SK-N-MC (cell line): Measurements from ENCODE around the gene PTPRG.

ENCODE experiments used
- DNase-seq: peaks from one replicate; pipeline ENCODE4 v3.0.0-alpha.2; 2011; ENCODE audit warnings: low read depth, low spot score
- H3K27ac ChIP-seq: fragments of 200-600 bp; sonication (generic); 2 replicates; pipeline ENCODE4 v1.5.1; 2016; ENCODE audit warnings: mixed run types
- H3K36me3 ChIP-seq: fragments of 200-600 bp; sonication (generic); 2 replicates; pipeline ENCODE4 v1.6.1; 2017; ENCODE audit warnings: antibody characterized with exemption, low read length, mixed read lengths; ENCODE audit not compliant: insufficient read depth
- H3K4me3 ChIP-seq: fragments of 200-600 bp; sonication (generic); 2 replicates; pipeline ENCODE4 v1.5.1; 2016
- H3K9ac ChIP-seq: fragments of 200-600 bp; sonication (generic); 2 replicates; pipeline ENCODE4 v1.8.0; 2017; ENCODE audit warnings: mixed run types, mixed read lengths; ENCODE audit not compliant: insufficient read length
- H3K9me3 ChIP-seq: fragments of 200-600 bp; sonication (generic); 2 replicates; pipeline ENCODE4 v1.6.1; 2017; ENCODE audit warnings: low read depth, mild to moderate bottlenecking, antibody characterized with exemption, low read length, moderate library complexity, mixed read lengths
- EZH2 ChIP-seq: fragments of 200-600 bp; sonication (generic); IDR thresholded peaks from one replicate; pipeline ENCODE4 v1.6.1; 2017; ENCODE audit warnings: antibody characterized with exemption
- FOXP2 ChIP-seq: optimal IDR thresholded peaks from 2 replicates; pipeline ENCODE3; 2011; ENCODE audit warnings: mild to moderate bottlenecking, moderate library complexity; ENCODE audit not compliant: insufficient read depth; ENCODE audit errors: extremely low read length, control extremely low read depth
- POLR2AphosphoS5 ChIP-seq: IDR thresholded peaks from 2 replicates; pipeline ENCODE4 v1.6.1; 2012; ENCODE audit warnings: mild to moderate bottlenecking, low read depth, low read length, borderline replicate concordance

Gene PTPRG

DNA sequence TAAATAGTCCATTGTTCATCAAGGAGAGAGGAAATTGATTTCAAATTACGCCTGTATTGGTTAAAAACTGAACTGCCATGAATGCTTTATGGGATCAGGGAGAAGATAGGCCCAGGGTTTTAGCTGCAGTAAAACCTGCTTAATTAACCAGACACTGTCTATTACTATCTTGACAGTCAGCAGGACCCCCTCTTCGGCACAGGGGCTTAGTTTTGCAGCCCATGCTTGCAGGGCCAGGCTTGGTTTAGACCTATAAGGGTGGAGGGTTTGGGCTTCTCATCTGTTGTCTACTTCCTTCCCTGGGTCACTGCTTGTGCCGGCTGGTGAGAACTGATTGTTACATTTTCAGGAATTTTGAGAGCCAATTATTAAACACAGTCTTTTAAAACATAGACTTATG, 41.1 kb downstream of the PTPRG start:
- no peaks in the 10 kb centered on the region for H3K9me3 ChIP-seq

DNA sequence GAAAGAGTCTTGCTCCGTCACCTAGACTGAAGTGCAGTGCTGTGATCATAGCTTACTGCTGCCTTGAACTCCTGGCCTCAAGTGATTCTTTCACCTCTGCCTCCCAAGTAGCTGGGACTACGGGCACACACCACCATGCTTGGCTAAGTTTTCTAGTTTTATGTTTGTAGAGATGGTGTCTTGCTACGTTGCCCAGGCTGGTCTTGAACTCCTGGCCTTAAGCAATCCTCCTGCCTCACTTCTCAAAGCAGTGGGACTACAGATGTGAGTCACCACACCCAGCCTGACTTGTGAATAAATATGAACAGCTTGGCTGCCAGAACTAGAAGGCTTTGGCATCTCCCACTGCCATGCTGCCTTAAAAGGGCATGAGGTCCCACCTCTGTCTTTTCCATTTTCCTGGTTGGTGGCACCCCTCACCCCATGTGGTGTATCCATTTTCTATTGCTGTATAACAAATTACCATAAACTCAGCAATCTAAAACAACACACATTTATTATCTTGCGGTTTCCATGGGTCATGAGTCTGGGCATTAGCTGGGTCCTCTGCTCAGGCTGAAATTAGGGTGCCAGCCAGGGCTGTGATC, 44.3 kb downstream of the PTPRG start:
- no peak overlapping the region for H3K27ac ChIP-seq
- no peak for DNase-seq
- H3K9me3 ChIP-seq: no peaks in the 10 kb centered on the region
- H3K4me3 ChIP-seq: no peak overlapping the region
- H3K36me3 ChIP-seq: no peaks in the 10 kb centered on the region
- no peak for TF ChIP-seq POLR2AphosphoS5
- TF ChIP-seq EZH2: no peak
- TF ChIP-seq FOXP2: no peak
- H3K9ac ChIP-seq: no peak overlapping the region

More for the DNA sequence above, 41.1 kb downstream of the PTPRG start:
- no peak overlapping the region for H3K4me3 ChIP-seq
- TF ChIP-seq EZH2 (no peak), FOXP2 (no peak), POLR2AphosphoS5 (no peak)
- H3K27ac ChIP-seq: no peak overlapping the region
- H3K36me3 ChIP-seq: no peaks in the 10 kb centered on the region
- no peak for DNase-seq
- no peak overlapping the region for H3K9ac ChIP-seq

DNA sequence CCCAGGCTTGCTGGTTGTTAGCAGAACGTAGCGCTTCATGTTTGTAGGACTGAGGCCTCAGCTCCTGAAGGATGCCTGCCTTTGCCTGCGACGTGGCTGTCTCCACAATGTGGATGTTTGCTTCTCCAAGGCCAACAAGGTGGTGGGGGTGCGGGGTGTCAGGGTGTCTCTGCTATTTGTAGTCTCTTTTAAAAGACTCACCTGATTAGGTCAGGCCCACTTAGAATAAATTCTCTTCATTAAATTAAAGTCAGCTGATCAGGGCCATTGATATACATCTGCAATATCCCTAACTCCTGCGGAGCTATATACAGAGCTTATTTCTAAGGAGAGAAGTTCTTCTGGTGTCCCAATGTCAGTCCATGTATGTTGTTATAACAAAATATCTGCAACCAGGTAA, 44.8 kb downstream of the PTPRG start:
- DNase-seq: no peak
- TF ChIP-seq FOXP2 (no peak), POLR2AphosphoS5 (no peak), EZH2 (no peak)

DNA sequence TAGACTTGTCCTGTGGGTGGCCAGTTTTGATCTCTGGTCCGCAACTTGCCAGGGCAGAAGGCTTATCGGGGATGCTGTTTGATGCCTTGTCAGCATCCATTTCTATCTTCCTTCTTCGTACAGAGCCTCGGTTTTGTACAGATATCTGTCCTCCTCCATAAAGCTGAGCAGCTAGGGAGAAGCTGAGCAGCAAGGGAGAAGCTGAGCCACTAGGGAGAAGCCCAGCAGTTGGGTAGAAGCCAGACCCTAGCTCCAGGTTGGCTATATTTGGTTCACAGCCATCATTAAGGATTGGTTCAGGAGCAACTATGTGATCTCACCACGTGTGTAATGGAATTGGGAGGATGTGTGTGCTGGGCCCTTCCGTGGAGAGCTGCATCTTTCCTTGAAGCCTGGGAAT, 46.7 kb downstream of the PTPRG start:
- no peak overlapping the region for H3K4me3 ChIP-seq
- DNase-seq: no peak
- H3K36me3 ChIP-seq: no peaks in the 10 kb centered on the region
- H3K27ac ChIP-seq: no peak overlapping the region
- H3K9me3 ChIP-seq: no peaks in the 10 kb centered on the region
- TF ChIP-seq POLR2AphosphoS5 (no peak), EZH2 (no peak), FOXP2 (no peak)
- no peak overlapping the region for H3K9ac ChIP-seq

More for the DNA sequence above, 44.8 kb downstream of the PTPRG start:
- no peak overlapping the region for H3K4me3 ChIP-seq
- H3K27ac ChIP-seq: no peak overlapping the region
- no peak overlapping the region for H3K9ac ChIP-seq
- no peaks in the 10 kb centered on the region for H3K9me3 ChIP-seq
- H3K36me3 ChIP-seq: no peaks in the 10 kb centered on the region

DNA sequence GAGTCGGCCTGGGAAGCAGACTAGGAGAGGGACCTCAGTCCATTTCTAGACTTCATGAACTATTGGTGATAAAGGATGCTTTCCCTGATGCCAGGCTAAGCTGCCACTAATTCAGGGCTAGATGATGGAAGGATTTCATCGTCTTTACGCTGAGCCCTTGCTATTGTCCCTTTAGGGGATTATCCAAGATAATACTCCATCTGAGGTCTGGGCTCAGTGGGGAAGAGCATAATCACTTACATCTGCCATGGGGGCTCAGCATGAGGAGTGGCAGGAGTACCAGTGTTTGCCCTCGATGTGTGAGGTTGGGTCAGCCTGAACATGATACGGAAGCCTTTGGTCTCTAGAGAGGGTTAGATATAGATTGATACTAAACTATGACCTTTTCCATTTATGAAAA, 47.3 kb downstream of the PTPRG start:
- Histone ChIP-seq H3K9me3 (no peaks in the 10 kb centered on the region), H3K27ac (no peak overlapping the region), H3K9ac (no peak overlapping the region), H3K36me3 (no peaks in the 10 kb centered on the region), H3K4me3 (no peak overlapping the region)
- TF ChIP-seq EZH2 (no peak), POLR2AphosphoS5 (no peak), FOXP2 (no peak)
- no peak for DNase-seq

DNA sequence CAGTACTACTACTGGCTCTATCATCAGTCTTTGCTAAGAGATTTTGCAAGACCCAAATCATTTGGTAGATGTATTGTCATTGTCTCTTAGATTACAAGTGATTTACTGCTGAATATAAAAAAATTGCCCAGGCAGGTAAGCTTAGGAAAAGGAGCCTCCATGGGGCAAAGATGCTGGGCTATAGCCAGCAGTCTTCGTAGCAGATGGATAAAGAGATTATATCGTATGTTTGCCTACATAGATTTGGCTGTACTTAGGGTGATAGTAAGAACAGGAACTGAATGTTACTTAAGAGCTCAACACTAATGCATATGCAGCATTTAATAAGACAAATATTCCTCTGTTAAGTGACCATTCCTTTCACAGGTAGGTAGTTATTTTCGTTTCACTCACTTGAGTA, 48.9 kb downstream of the PTPRG start:
- Histone ChIP-seq H3K9me3 (no peaks in the 10 kb centered on the region), H3K9ac (no peak overlapping the region), H3K36me3 (no peaks in the 10 kb centered on the region), H3K4me3 (no peak overlapping the region), H3K27ac (no peak overlapping the region)
- TF ChIP-seq EZH2 (no peak), FOXP2 (no peak), POLR2AphosphoS5 (no peak)
- no peak for DNase-seq

DNA sequence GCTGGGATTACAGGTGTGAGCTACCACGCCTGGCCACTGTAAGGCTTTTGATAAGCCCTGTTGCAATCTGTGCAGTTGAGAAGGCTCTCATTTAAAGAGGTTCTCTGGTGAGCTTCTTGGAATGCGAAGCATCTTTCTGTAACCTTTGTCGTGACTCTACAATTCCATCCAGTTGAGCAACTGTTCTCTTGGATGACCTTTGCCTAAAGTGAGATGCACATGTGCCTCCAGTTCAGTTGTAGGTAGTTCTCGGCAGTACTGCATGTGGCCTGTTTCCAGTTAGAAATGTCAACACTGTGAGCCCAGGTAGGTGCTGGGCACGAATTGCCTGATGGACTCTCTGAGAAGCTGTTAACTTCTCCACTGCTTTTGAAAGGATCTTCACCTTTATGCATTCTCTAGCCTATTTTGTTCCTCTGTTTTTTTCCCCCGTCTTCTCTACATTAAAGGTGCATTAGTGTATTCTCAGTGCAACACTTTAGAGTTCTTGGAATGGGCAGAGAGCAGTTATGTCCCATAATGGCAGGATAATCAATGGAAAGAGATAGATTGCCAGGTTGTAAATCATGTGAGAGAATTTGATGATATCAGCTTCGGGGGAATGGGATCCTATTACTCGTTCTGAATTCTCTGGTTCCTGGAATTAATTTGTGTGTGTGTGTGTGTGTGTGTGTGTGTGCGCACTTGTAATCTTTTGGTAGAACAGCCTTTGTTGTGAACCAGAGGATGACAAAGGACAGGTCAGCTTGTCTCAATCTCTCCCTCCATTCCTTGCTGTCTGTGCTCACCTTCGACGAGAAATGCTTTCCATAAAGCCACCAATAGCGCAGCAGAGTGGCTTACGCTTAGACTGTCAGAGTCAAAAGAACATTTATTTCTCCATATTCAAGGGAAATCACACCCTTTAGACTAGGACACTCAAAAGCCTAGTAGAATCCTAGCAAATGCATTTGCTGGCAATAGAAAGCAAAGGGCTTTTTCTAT, 51.1 kb downstream of the PTPRG start:
- Histone ChIP-seq H3K36me3 (no peaks in the 10 kb centered on the region), H3K27ac (no peak overlapping the region), H3K9me3 (no peaks in the 10 kb centered on the region), H3K9ac (no peak overlapping the region), H3K4me3 (no peak overlapping the region)
- no peak for DNase-seq
- no peak for TF ChIP-seq FOXP2
- no peak for TF ChIP-seq POLR2AphosphoS5
- no peak for TF ChIP-seq EZH2

DNA sequence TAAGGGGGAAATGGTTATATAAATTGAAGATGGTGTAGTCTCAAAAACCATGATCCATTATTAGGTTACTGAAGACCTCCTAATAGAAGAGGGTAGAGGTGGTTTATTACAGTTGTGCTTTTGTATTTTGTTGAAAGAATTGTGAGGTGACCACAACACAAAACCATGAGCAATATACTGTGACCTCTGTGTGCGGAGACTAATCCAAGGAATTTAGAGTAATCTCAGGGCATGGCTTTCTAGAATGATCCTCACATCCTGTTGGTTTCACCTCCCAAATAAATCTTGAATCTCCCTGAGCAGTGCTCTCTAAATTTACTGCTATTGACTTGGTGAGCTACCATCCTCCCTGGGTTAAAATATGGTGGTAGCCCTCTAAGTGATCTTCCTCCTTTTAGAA, 52.3 kb downstream of the PTPRG start:
- H3K9ac ChIP-seq: no peak overlapping the region
- no peaks in the 10 kb centered on the region for H3K36me3 ChIP-seq
- no peak overlapping the region for H3K4me3 ChIP-seq
- no peak for DNase-seq
- TF ChIP-seq EZH2 (no peak), FOXP2 (no peak), POLR2AphosphoS5 (no peak)
- no peaks in the 10 kb centered on the region for H3K9me3 ChIP-seq
- H3K27ac ChIP-seq: no peak overlapping the region
